Measurements from ENCODE around the gene ERI3.

Gene ERI3

GRCh38 chr1:44367944-44368343 is 12.9 kb upstream of the ERI3 start:
- TF ChIP-seq, protein P1, sequence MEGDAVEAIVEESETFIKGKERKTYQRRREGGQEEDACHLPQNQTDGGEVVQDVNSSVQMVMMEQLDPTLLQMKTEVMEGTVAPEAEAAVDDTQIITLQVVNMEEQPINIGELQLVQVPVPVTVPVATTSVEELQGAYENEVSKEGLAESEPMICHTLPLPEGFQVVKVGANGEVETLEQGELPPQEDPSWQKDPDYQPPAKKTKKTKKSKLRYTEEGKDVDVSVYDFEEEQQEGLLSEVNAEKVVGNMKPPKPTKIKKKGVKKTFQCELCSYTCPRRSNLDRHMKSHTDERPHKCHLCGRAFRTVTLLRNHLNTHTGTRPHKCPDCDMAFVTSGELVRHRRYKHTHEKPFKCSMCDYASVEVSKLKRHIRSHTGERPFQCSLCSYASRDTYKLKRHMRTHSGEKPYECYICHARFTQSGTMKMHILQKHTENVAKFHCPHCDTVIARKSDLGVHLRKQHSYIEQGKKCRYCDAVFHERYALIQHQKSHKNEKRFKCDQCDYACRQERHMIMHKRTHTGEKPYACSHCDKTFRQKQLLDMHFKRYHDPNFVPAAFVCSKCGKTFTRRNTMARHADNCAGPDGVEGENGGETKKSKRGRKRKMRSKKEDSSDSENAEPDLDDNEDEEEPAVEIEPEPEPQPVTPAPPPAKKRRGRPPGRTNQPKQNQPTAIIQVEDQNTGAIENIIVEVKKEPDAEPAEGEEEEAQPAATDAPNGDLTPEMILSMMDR (IDR thresholded peaks at IDR 0.05; ENCODE audit: insufficient read depth, low read length, poor library complexity, severe bottlenecking) = no peak
- DNase-seq (ENCODE audit: extremely low read depth, insufficient read length) = no peak
- no peaks in the 10 kb centered on the region; the same call in none of the 2 replicates for H3K27me3 ChIP-seq (replicated peaks; ENCODE audit: control insufficient read depth, insufficient read depth, low read length)
- no peak overlapping the region for H3K4me3 ChIP-seq (replicated peaks; ENCODE audit: low read depth, low read length)
- no peaks in the 10 kb centered on the region for H3K36me3 ChIP-seq (ENCODE audit: control insufficient read depth, insufficient read depth, low read length)

DNA sequence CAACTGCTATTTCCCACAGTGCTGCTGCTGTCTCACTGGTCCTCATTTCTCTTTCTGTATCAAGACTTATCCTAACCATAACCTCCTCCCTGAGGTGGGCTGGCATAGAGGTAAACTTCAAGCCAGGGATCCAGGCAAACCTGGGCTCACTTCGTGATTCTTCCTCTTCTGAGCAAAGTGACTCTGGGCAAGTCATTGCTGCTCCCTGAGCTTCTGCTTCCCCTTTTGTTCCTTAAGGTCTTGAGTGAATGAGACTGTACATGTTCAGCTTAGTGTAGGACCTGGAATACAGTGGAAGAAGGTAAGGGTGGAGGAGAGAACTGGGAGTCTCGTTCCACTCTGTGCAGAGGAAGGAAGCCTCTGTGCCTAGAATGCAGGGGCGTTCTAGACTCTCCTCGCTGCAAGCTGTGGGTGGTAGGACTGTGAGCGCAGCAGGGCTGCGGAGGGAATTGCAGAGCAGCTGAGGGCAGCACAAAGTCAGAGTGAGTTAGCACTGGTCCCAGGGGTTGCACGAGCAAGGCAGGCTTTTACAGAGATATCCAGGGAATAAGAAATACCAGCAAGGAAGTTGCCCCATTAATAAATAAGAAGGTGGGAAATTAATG is 11.4 kb upstream of the ERI3 start:
- TF ChIP-seq, protein P1 (IDR thresholded peaks at IDR 0.05; ENCODE audit: insufficient read depth, low read length, poor library complexity, severe bottlenecking) = no peak
- Histone ChIP-seq H3K36me3 (ENCODE audit: control insufficient read depth, insufficient read depth, low read length) (no peaks in the 10 kb centered on the region), H3K4me3 (replicated peaks; ENCODE audit: low read depth, low read length) (no peak overlapping the region), H3K27me3 (replicated peaks; ENCODE audit: control insufficient read depth, insufficient read depth, low read length) (no peaks in the 10 kb centered on the region; the same call in none of the 2 replicates)
- no peak for DNase-seq (ENCODE audit: extremely low read depth, insufficient read length)

DNA sequence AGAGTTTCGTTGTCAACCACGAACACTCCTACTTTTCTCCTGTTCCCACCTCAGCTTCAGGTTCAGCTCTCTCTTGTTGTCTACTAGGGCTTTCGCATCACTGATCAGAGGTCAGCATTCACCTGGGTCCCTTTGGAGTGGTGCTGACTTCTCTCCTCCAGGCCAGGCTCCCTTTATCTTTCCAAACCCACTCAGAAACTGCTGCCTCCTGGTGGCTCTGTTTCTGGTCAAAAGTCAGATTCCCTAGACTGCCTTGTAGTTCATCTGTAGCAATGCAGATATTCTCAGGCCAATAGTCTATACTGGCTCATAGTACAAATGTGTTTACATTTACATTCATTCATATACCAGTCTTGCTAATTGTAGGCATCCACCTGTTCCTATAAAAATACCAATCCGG is 6.4 kb upstream of the ERI3 start:
- H3K27me3 ChIP-seq (replicated peaks; ENCODE audit: control insufficient read depth, insufficient read depth, low read length) = no peaks in the 10 kb centered on the region
- TF ChIP-seq, protein P1 (IDR thresholded peaks at IDR 0.05; ENCODE audit: insufficient read depth, low read length, poor library complexity, severe bottlenecking) = no peak
- DNase-seq (ENCODE audit: extremely low read depth, insufficient read length) = no peak
- no peak overlapping the region for H3K4me3 ChIP-seq (replicated peaks; ENCODE audit: low read depth, low read length)
- no peaks in the 10 kb centered on the region for H3K36me3 ChIP-seq (ENCODE audit: control insufficient read depth, insufficient read depth, low read length)

GRCh38 chr1:44359234-44359935 is 4.3 kb upstream of the ERI3 start:
- TF ChIP-seq, protein P1 (IDR thresholded peaks at IDR 0.05; ENCODE audit: insufficient read depth, low read length, poor library complexity, severe bottlenecking) = no peak
- DNase-seq (ENCODE audit: extremely low read depth, insufficient read length) = no peak
- H3K4me3 ChIP-seq (replicated peaks; ENCODE audit: low read depth, low read length) = no peak overlapping the region
- no peaks in the 10 kb centered on the region for H3K27me3 ChIP-seq (replicated peaks; ENCODE audit: control insufficient read depth, insufficient read depth, low read length)
- H3K36me3 ChIP-seq (ENCODE audit: control insufficient read depth, insufficient read depth, low read length) = no peaks in the 10 kb centered on the region

GRCh38 chr1:44357710-44358109 is 2.7 kb upstream of the ERI3 start:
- TF ChIP-seq, protein P1 (IDR thresholded peaks at IDR 0.05; ENCODE audit: insufficient read depth, low read length, poor library complexity, severe bottlenecking) = no peak
- H3K27me3 ChIP-seq (replicated peaks; ENCODE audit: control insufficient read depth, insufficient read depth, low read length) = no peaks in the 10 kb centered on the region
- no peaks in the 10 kb centered on the region for H3K36me3 ChIP-seq (ENCODE audit: control insufficient read depth, insufficient read depth, low read length)
- H3K4me3 ChIP-seq (replicated peaks; ENCODE audit: low read depth, low read length) = no peak overlapping the region
- no peak for DNase-seq (ENCODE audit: extremely low read depth, insufficient read length)

Measured in GM06990 (cell line).